Endothelial cell of umbilical vein (primary cell): ENCODE results near the gene RBM6.

Source experiments
- EZH2 ChIP-seq: IDR thresholded peaks from 2 replicates; pipeline ENCODE4 v1.6.1; 2012; ENCODE audit warnings: borderline replicate concordance, low read depth, mild to moderate bottlenecking, moderate library complexity, low read length, inconsistent platforms; ENCODE audit not compliant: severe bottlenecking
- FOS ChIP-seq: IDR thresholded peaks from 2 replicates; pipeline ENCODE4 v1.6.1; 2011; ENCODE audit warnings: mild to moderate bottlenecking, low read length, moderate library complexity, borderline replicate concordance; ENCODE audit not compliant: insufficient read depth
- GATA2 ChIP-seq: IDR thresholded peaks from 2 replicates; pipeline ENCODE4 v1.7.0; 2011; ENCODE audit warnings: low read depth, mild to moderate bottlenecking, moderate library complexity, mixed read lengths, low read length; ENCODE audit not compliant: insufficient read length, insufficient read depth
- MYC ChIP-seq: IDR thresholded peaks from one replicate; pipeline ENCODE4 v1.6.1; 2011; ENCODE audit warnings: mild to moderate bottlenecking, low read depth, low read length
- POLR2A ChIP-seq: IDR thresholded peaks from 2 replicates; pipeline ENCODE4 v1.6.1; 2012; ENCODE audit warnings: low read depth, mild to moderate bottlenecking, control low read depth, low read length
- POLR2AphosphoS5 ChIP-seq: IDR thresholded peaks from 2 replicates; pipeline ENCODE4 v1.6.1; 2012; ENCODE audit warnings: low read depth, mild to moderate bottlenecking, control low read depth, low read length, moderate library complexity; ENCODE audit not compliant: insufficient read depth
- TF ChIP-seq, protein P1 (sequence below), 2 donors: IDR thresholded peaks; 1 replicate in 1 of 2; 2 replicates in 1 of 2; pipeline ENCODE4 v1.5.1; 2011; ENCODE audit warnings: low read length in 2 of 2, mild to moderate bottlenecking in 2 of 2, moderate library complexity in 2 of 2, control low read depth in 1 of 2, inconsistent platforms in 1 of 2, low read depth in 1 of 2; ENCODE audit not compliant: insufficient read depth in 1 of 2; ENCODE audit errors: extremely low read depth in 1 of 2

DNA sequence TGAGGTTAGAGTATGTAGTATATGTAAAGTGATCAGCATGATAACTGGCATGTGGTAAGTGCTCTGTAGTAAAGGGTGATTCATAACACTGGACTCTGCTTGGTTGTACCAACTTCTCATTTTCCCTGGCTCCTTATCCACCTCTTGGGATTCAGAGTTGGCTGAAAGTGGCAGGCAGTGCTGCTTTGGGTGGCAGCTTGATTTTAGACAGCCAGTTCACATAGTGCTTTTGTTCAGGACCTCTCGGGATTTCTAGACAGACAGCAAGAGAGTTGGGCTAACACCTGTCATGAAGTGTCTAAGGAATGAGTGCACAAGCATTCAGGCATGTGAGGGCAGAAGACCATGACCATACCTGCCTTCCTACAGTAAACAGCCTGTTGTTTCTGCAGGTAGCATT lies 69.0 kb downstream of the RBM6 start:
- TF ChIP-seq, protein P1, sequence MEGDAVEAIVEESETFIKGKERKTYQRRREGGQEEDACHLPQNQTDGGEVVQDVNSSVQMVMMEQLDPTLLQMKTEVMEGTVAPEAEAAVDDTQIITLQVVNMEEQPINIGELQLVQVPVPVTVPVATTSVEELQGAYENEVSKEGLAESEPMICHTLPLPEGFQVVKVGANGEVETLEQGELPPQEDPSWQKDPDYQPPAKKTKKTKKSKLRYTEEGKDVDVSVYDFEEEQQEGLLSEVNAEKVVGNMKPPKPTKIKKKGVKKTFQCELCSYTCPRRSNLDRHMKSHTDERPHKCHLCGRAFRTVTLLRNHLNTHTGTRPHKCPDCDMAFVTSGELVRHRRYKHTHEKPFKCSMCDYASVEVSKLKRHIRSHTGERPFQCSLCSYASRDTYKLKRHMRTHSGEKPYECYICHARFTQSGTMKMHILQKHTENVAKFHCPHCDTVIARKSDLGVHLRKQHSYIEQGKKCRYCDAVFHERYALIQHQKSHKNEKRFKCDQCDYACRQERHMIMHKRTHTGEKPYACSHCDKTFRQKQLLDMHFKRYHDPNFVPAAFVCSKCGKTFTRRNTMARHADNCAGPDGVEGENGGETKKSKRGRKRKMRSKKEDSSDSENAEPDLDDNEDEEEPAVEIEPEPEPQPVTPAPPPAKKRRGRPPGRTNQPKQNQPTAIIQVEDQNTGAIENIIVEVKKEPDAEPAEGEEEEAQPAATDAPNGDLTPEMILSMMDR (IDR thresholded peaks at IDR 0.05; ENCODE audit: extremely low read depth in 1 of 2, insufficient read depth in 1 of 2, low read depth in 1 of 2, low read length in 2 of 2): no peak
- TF ChIP-seq POLR2A (no peak), EZH2 (no peak), POLR2AphosphoS5 (no peak), FOS (no peak), GATA2 (no peak), MYC (no peak)
